Adipose tissue (tissue), 3 donors: ENCODE measurements around the gene SINHCAF. TPM values are rescaled to one million over a fixed set of nuclear protein-coding genes. Genes with fewer than 3 reads are reported as not detected.

ENCODE experiments used
- H3K27ac ChIP-seq: one replicate; pipeline ENCODE4 v1.5.1; 2013; ENCODE audit warnings: low read depth, low read length
- WGBS, 3 donors: extraction: QIAGEN DNeasy Blood & Tissue Kit; methylation state at CpG; one replicate each; pipeline ENCODE4 v1.1.7; 2013; 5-methylcytosine and 5-hydroxymethylcytosine counted together
- polyA plus RNA-seq, 3 donors: library from polyadenylated mRNA; stranded (reverse); fragments of 200-250 nt; gene quantifications; one replicate each; pipeline ENCODE4 v1.2.3, GENCODE V29; 2013
- donor health status: healthy with polysubstance abuse.
- donor health status: Bipolar disorder and iron deficiency.
- donor health status: healthy.

The SINHCAF gene
- polyA plus RNA-seq, 3 donors = 8.0 to 12.4 (median 12.0) TPM

- WGBS, 3 donors = 77 to 82% (median 79%) methylated on average over 1 of the region's 1 CpG
- H3K27ac ChIP-seq = no peak overlapping the region
Measured at GRCh38 chr12:31342286-31342685, 16.3 kb upstream of the SINHCAF start.

- H3K27ac ChIP-seq = no peak overlapping the region
- WGBS, 3 donors = 79 to 92% (median 89%) methylated on average over 10 of the region's 10 CpGs
Measured at GRCh38 chr12:31339831-31340622, 14.1 kb upstream of the SINHCAF start.

DNA sequence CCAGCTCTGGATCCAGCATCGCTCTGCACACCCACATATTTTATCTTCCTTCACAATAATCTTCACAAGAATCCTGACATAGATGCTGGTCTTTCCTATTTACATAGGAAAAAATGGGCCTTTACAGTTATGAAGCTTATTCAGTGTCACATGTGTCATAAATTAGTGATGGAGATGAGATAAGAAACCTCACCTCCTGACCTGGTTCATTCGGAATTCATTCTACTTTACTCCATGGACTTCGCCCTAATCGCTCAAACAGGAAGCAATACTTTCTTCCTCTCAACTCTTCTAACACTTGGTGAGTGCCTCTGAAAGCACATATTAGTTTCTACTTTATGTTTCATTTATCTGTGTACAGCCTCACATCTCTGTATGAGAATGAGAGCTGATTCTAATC, 12.0 kb upstream of the SINHCAF start:
- WGBS, 3 donors = 55 to 61% (median 58%) methylated on average over 4 of the region's 4 CpGs
- no peak overlapping the region for H3K27ac ChIP-seq

DNA sequence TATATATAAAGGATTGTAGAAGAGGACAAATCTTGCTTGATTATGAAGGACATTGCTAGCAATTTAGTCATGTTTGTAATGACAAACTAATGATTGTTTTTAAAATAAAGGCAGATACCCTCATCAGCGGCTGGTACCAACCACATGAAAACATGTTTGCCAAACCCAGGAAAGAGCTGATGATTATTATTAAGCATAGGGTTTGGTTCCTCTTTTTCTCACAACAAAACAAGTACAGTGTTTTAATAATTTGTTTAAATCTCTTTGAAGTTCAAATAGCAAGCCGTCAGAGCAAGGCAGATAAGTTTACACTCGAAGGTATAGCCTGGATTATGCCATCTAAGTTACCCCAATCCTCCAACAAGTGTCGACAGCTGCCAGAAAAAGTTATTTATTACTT, 5.3 kb upstream of the SINHCAF start:
- 60 to 66% (median 63%) methylated on average over 4 of the region's 4 CpGs for WGBS, 3 donors
- H3K27ac ChIP-seq = no peak overlapping the region

DNA sequence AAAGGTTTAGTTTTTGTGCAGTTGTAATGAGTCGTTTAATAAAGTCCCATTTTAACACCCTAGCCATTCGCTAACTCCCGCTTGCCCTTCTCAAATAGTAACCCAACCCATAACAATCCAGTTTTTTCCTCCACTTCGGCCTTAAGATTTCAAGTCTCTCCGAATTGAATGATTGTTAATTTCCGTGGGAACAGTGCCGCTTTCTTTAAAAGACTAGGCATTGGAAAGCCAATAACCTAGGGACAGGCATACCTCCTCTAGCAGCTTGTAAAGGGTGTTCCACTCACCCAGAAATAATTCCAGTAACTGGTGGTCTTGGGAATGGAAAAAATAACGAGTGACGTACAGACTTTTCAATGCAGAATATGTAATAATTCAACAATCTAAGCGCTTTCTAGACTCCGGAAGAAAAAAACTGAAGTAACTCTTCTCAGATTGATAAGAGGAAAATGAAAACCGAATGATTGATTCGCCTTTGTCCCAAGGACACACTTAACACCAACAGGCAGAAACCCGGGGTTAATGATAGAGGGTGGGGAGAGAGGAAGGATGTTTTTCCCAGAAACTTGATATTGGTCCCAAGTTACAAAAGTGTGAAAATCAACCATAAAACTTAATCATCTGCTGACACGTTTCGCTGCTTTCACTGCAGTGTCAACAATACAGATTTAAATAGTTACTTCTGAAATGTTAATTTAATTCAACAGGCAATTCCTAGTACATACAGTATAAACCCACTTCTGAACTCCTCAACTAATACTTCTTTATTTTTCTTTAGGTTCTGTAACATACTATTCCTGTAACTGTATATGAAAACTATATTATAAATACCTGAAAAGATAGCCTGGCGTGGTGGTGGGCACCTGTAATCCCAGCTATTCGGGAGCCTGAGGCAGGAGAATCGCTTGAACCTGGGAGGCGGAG, 1.0 kb upstream of the SINHCAF start:
- 27 to 53% (median 49%) methylated on average over 20 of the region's 20 CpGs for WGBS, 3 donors
- no peak overlapping the region for H3K27ac ChIP-seq

DNA sequence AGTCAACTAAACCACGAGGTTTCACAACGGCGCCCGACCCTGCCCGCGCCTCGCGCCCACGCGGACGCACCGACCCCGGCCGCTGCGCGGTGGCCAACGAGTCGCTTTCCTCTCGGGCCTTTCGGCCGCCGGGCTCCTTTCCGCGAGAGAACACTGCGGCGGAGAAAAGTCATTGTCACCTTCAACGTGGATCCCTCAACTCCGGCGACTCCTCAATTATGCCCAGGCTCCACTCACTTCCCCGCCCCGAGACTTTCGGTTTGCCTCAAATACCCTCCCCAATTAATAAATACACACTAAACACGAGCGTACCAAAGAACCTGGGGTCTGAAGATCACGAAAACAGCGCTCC, 450 bp downstream of the SINHCAF start:
- peak overlapping the region; percentile 55 for H3K27ac ChIP-seq
- whole genome bisulfite sequencing, 3 donors = 0 to 1% (median 0%) methylated on average over 36 of the region's 36 CpGs

DNA sequence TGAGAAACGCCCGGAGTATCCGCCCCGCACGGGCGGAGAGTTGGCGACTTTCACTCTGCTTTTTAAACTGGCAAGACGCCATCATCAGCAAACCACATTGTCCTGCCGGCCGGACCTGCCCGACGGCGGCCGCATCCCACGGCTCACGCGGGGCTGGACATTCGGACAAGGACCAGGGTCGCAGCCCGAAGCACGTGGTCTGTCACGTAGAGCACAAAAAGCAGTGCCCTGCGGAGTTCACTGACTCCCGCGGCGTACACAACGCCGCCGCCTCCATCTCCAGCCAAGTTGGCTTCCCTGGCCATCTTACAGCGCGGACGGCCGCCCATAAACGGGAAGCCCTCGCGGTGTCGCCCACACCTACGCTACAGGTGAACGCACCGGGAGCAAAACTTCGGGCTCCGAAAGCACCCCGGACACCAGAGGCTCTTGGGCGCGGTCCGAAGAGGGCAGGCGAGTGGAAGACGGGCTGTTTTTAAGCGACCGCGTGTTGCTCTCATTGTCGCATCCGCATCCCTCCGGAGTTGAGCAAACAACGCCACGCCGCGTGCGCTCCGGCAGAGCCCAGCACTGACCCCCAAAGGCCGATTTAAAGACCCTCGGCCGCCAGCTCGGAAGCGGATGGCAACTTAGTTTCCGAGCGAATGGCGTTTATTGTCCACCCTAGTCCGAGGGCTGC, 966 bp downstream of the SINHCAF start:
- H3K27ac ChIP-seq = peak overlapping the region; percentile 55
- WGBS, 3 donors = 0% methylated on average over 69 of the region's 69 CpGs

GRCh38 chr12:31324116-31324844, 1.7 kb downstream of the SINHCAF start:
- H3K27ac ChIP-seq = peak overlapping the region; percentile 55
- 0% methylated on average over 75 to 81 of the region's 81 CpGs for WGBS, 3 donors

GRCh38 chr12:31323391-31324115, 2.4 kb downstream of the SINHCAF start:
- no peak overlapping the region for H3K27ac ChIP-seq
- 4 to 10% (median 7%) methylated on average over 36 to 37 of the region's 37 CpGs for WGBS, 3 donors

DNA sequence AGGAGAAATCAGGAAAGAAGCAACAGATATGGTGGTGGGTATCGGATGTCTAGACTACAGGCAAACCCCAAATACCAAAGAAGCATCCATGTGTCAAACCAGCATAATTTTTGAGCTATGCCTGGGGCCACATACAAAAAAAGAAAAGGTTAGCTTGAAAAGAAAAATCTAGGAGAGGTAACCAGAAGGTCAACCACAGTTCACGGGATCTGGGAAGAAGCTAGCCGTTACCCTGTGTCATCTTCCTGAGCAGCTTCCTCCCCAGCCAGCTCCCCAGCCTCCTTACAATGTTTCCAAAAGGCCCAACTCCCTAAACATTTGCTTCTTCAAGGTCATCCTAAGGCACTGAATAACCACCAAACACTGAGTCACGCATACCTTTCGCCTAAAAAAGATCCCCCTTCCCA, 3.1 kb downstream of the SINHCAF start:
- H3K27ac ChIP-seq = no peak overlapping the region
- WGBS, 3 donors = 49 to 56% (median 56%) methylated on average over 5 of the region's 5 CpGs

DNA sequence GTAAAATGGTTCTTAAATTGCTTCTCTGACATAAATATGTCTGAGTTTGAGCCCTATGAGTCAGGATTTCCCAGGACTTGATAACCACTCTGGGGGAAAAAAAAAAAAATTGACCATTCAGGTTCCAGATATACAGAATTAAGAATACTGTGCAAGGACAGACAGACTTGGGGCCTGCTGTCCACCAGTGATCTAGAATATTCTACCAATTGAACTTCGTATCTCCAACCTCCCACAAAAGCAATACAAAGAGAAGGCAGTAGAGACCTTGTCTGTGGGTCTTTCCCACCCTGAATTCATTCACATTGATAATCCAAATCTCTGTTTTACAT, 4.1 kb downstream of the SINHCAF start:
- WGBS, 3 donors = 95 to 100% (median 96%) methylated on average over 1 of the region's 1 CpG
- H3K27ac ChIP-seq = no peak overlapping the region

GRCh38 chr12:31321186-31321896, 4.6 kb downstream of the SINHCAF start:
- H3K27ac ChIP-seq = no peak overlapping the region
- 66 to 84% (median 83%) methylated on average over 4 of the region's 4 CpGs for WGBS, 3 donors

GRCh38 chr12:31318657-31319269, 7.2 kb downstream of the SINHCAF start:
- H3K27ac ChIP-seq = no peak overlapping the region
- WGBS, 3 donors = 90 to 92% (median 90%) methylated on average over 2 of the region's 2 CpGs

GRCh38 chr12:31317471-31318395, 8.2 kb downstream of the SINHCAF start:
- no peak overlapping the region for H3K27ac ChIP-seq
- 10 to 42% (median 13%) methylated on average over 8 of the region's 8 CpGs for WGBS, 3 donors

DNA sequence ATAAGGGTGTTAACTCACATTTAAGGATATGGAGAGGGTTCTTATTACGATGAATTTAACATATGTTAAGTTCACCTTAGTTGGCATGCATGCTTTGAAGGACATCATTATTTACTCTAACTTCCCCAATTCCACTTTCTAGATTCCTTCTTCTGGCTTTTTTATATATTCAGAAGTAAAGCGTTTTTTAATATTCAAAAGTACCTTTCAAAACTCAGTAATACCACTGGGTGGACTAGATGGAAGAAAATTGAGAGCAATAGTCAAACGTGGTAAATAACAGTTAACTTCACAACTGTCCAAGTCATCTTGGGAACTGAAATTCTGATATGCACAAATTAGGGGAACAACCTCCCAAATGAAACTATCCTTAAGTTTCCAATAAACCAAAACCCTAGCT, 9.1 kb downstream of the SINHCAF start:
- WGBS, 3 donors = 25 to 35% (median 33%) methylated on average over 3 of the region's 3 CpGs

More for the DNA sequence above, 9.1 kb downstream of the SINHCAF start:
- H3K27ac ChIP-seq = no peak overlapping the region
